Naive thymus-derived CD8-positive, alpha-beta T cell (primary cell): ENCODE results near the gene MIA. TPM values are rescaled to one million over a fixed set of nuclear protein-coding genes. Genes with fewer than 3 reads are reported as not detected.
"Not testable (repeated sequence)": the region's sequence is repeated elsewhere in the genome, so short reads cannot be mapped to it uniquely, and the experiment has no call there.

Experiments used
- ATAC-seq, 2 donors: fragments of 150-1000 bp; cut with Tn5 transposase in 1 of 2; sonication (Bioruptor Pico), chemical (Tn5 transposase) in 1 of 2; 1 replicate in 1 of 2; 2 replicates in 1 of 2; pipeline ENCODE4 v1.10.0; 2021; ENCODE audit warnings: mild to moderate bottlenecking in 2 of 2, moderate library complexity in 2 of 2
- POLR2A ChIA-PET: fragments of 350-600 bp; sonication (Branson Sonifier 250); formaldehyde crosslinking; loops from one replicate; lab custom pipeline; 2021; ENCODE audit warnings: antibody characterized with exemption; lab: Charles Lee
- DNase-seq, 10 donors: peaks; one replicate each; pipeline versions ENCODE4 v3.0.0 to v3.0.0-alpha.2; 2020 to 2022
- H3K27ac Mint-ChIP-seq, 10 donors: one replicate each; pipeline ENCODE4 v1.8.0; 2020 to 2022; ENCODE audit warnings: mild to moderate bottlenecking in 10 of 10, mixed read lengths in 10 of 10, moderate library complexity in 4 of 10, inconsistent platforms in 1 of 10
- H3K27me3 Mint-ChIP-seq, 5 donors: one replicate each; pipeline ENCODE4 v1.8.0; 2021 to 2022; ENCODE audit warnings: mixed read lengths in 5 of 5
- H3K36me3 Mint-ChIP-seq, 3 donors: one replicate each; pipeline ENCODE4 v1.8.0; 2020 to 2022; ENCODE audit warnings: mixed read lengths in 3 of 3, mild to moderate bottlenecking in 2 of 3, inconsistent platforms in 1 of 3
- H3K4me1 Mint-ChIP-seq, 4 donors: one replicate each; pipeline ENCODE4 v1.8.0; 2021 to 2022; ENCODE audit warnings: mixed read lengths in 4 of 4
- H3K4me3 Mint-ChIP-seq, 10 donors: one replicate each; pipeline ENCODE4 v1.8.0; 2020 to 2022; ENCODE audit warnings: mild to moderate bottlenecking in 10 of 10, mixed read lengths in 10 of 10, moderate library complexity in 6 of 10, inconsistent platforms in 1 of 10
- H3K9me3 Mint-ChIP-seq, 9 donors: one replicate each; pipeline ENCODE4 v1.8.0; 2020 to 2022; ENCODE audit warnings: mixed read lengths in 9 of 9, mild to moderate bottlenecking in 3 of 9, inconsistent platforms in 1 of 9, moderate library complexity in 1 of 9
- polyA plus RNA-seq, 3 donors: library from polyadenylated mRNA; unstranded; fragments of 300-500 nt; fragmentation: Illumina TruSeq; gene quantifications; one replicate each; pipeline ENCODE4 v1.2.3, GENCODE V29; 2021
- total RNA-seq, 8 experiments: library from RNA in 2 of 8; stranded (reverse) in 2 of 8; gene quantifications; one replicate each; pipeline ENCODE4 v1.2.3 and lab custom pipeline; 2021 to 2026

The MIA gene
- total and polyA plus RNA-seq, 5 experiments from 2014 or later, result 2.2 TPM; not detected in 4

DNA sequence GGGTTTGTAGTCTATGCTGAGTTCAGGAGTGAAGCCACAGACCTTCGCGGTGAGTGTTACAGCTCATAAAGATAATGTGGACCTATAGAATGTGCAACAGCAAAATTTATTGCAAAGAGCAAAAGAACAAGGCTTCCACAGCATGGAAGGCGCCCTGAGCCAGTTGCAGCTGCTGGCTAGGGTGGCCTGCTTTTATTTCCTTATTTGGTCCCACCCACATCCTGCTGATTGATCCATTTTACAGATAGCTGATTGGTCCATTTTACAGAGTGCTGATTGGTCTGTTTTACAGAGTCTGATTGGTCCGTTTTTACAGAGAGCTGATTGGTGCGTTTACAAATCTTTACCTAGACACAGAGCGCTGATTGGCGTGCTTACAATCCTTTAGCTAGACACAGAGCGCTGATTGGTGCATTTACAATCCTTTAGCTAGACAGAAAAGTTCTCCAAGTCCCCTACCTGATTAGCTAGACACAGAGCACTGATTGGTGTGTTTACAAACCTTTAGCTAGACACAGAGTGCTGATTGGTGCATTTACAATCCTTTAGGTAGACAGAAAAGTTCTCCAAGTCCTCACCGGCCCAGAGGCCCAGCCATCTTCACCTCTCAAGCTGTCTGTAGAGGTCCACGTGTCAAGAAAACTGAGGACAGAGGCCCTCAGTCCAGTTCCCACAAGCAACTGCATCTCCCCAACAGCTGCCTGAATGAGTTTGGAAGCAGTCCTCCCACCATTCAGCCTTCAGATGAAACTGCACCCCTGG, 4.0 kb upstream of the MIA start:
- Mint-ChIP-seq H3K27ac (peak overlapping the region; percentile 24 to 86 (median 51)), H3K4me3 (peak overlapping the region in 3 of 10 donors; percentile 16 to 41 (median 26)), H3K36me3 (peaks cover 3 to 17% (median 6%) of the 10 kb centered on the region in 3 donors), H3K4me1 (peaks cover 8 to 28% (median 14%) of the 10 kb centered on the region in 4 donors)
- ATAC-seq (peak; percentile 46 to 74), DNase-seq (peak in 2 of 10 donors; percentile 41 to 52)
- H3K27me3 Mint-ChIP-seq, H3K9me3 Mint-ChIP-seq: not testable (repeated sequence)
- POLR2A ChIA-PET, result interaction anchor here (0.5 to 1.6 kb wide), 6 partner anchors 11 to 373 kb away, joined by 3 to 5 read pairs (median 4); partner anchors contain the start of gene ACTMAP

GRCh38 chr19:40775632-40776022, 306 bp downstream of the MIA start:
- DNase-seq, result no peak
- peaks cover 0 to 2% (median 0%) of the 10 kb centered on the region in 5 donors for H3K27me3 Mint-ChIP-seq
- H3K9me3 Mint-ChIP-seq, result peaks cover 0 to 4% (median 0%) of the 10 kb centered on the region in 9 donors
- POLR2A ChIA-PET, result interaction anchor here (6.4 kb wide), 1 partner anchor 26 kb away, joined by 301 read pairs; the partner anchor contains the start of gene EGLN2
- peaks cover 21 to 48% (median 42%) of the 10 kb centered on the region in 4 donors for H3K4me1 Mint-ChIP-seq
- H3K27ac Mint-ChIP-seq, result peak overlapping the region in 4 of 10 donors; percentile 48 to 82 (median 66)
- no peak for ATAC-seq
- H3K4me3 Mint-ChIP-seq, result peak overlapping the region in 2 of 10 donors; percentile 11 to 44
- H3K36me3 Mint-ChIP-seq, result peaks cover 3 to 13% (median 6%) of the 10 kb centered on the region in 3 donors

GRCh38 chr19:40776364-40776763, 1.0 kb downstream of the MIA start:
- DNase-seq, result no peak
- Mint-ChIP-seq H3K27ac (peak overlapping the region in 7 of 10 donors; percentile 60 to 100 (median 97)), H3K4me1 (peaks cover 22 to 43% (median 41%) of the 10 kb centered on the region in 4 donors), H3K27me3 (peaks cover 0 to 2% (median 0%) of the 10 kb centered on the region in 5 donors), H3K36me3 (peaks cover 0 to 13% (median under 1%) of the 10 kb centered on the region in 3 donors), H3K4me3 (peak overlapping the region in 4 of 10 donors; percentile 19 to 96 (median 64)), H3K9me3 (no peaks in the 10 kb centered on the region)
- no peak for ATAC-seq
- POLR2A ChIA-PET, result interaction anchor here (2.8 to 6.4 kb wide), 5 partner anchors 11 to 60 kb away, joined by 18 to 301 read pairs (median 22); partner anchors contain the start of genes ACTMAP, COQ8B, EGLN2 and ITPKC

DNA sequence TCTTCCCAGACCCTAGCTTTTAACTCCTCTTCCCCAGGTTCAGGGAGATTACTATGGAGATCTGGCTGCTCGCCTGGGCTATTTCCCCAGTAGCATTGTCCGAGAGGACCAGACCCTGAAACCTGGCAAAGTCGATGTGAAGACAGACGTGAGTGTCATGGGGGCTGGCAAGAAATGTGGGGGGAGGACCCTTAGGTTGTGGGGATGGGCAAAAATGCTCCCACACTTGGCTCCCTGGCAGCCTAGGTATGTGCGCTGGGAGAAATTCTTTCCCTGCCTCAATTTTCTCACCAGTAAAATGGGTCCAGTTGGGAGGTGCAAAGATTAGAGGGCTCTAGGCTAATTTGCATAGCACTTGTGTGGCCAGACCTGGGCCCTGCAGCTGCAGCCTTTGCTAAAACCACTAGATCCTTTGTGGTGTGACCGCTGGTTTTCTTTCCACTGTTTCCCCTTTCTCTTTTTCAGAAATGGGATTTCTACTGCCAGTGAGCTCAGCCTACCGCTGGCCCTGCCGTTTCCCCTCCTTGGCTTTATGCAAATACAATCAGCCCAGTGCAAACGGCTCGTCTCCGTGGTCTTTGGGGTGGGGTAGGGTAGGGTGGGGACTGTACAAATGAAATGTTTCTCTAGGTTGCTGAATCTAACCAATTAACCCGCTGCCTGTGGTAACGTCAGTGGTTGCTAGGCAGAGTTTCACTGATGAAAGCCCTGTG, 1.8 kb downstream of the MIA start:
- POLR2A ChIA-PET, result interaction anchor here (0.6 to 6.4 kb wide), 21 partner anchors 9 to 573 kb away, joined by 3 to 301 read pairs (median 8); partner anchors contain the start of genes ACTMAP, COQ8B, EGLN2 and HNRNPUL1
- Mint-ChIP-seq H3K36me3 (peaks cover 0 to 19% (median 2%) of the 10 kb centered on the region in 3 donors), H3K4me1 (peaks cover 25 to 45% (median 41%) of the 10 kb centered on the region in 4 donors), H3K4me3 (peak overlapping the region; percentile 88 to 97 (median 94)), H3K27ac (peak overlapping the region; percentile 89 to 100 (median 98)), H3K9me3 (no peaks in the 10 kb centered on the region), H3K27me3 (peaks cover 0 to 2% (median 0%) of the 10 kb centered on the region in 5 donors)
- DNase-seq (peak; percentile 64 to 96 (median 90)), ATAC-seq (peak; percentile 61 to 72)

- Mint-ChIP-seq H3K4me1 (peaks cover 28 to 45% (median 42%) of the 10 kb centered on the region in 4 donors), H3K4me3 (peak overlapping the region; percentile 88 to 97 (median 94)), H3K27ac (peak overlapping the region; percentile 89 to 100 (median 98)), H3K36me3 (peaks cover 0 to 23% (median 5%) of the 10 kb centered on the region in 3 donors), H3K9me3 (no peaks in the 10 kb centered on the region), H3K27me3 (peaks cover 0 to 2% (median 0%) of the 10 kb centered on the region in 5 donors)
- ATAC-seq (no peak), DNase-seq (no peak)
- POLR2A ChIA-PET, result interaction anchor here (0.6 to 6.4 kb wide), 30 partner anchors 8 to 572 kb away, joined by 3 to 301 read pairs (median 5); partner anchors contain the start of genes ACTMAP, C19orf47, COQ8B and EGLN2
These were observed 2.3 kb downstream of the MIA start for GRCh38 chr19:40777645-40777936.

GRCh38 chr19:40777937-40778705, 2.8 kb downstream of the MIA start, which contains the start of gene RAB4B:
Gene RAB4B (plus strand): TSS chr19:40778247. CDS start chr19:40778376, 129 bp downstream.
- peaks cover 0 to 24% (median 5%) of the 10 kb centered on the region in 3 donors for H3K36me3 Mint-ChIP-seq
- DNase-seq (peak; percentile 99 to 100 (median 100)), ATAC-seq (peak; percentile 85 to 86)
- peaks cover 28 to 44% (median 42%) of the 10 kb centered on the region in 4 donors for H3K4me1 Mint-ChIP-seq
- H3K27ac Mint-ChIP-seq, result peak within 1 kb of the TSS; percentile 89 to 100 (median 98)
- H3K4me3 Mint-ChIP-seq, result peak within 1 kb of the TSS; percentile 88 to 97 (median 94)
- POLR2A ChIA-PET, result interaction anchor here (0.6 to 6.4 kb wide), 30 partner anchors 9 to 524 kb away, joined by 3 to 301 read pairs (median 6); partner anchors contain the start of genes ACTMAP, C19orf47, COQ8B and EGLN2
- H3K27me3 Mint-ChIP-seq, result peaks cover 0 to 2% (median 0%) of the 10 kb centered on the region in 5 donors
- H3K9me3 Mint-ChIP-seq, result no peaks in the 10 kb centered on the region

GRCh38 chr19:40778706-40779284, 3.5 kb downstream of the MIA start:
- Mint-ChIP-seq H3K4me1 (peaks cover 30 to 46% (median 43%) of the 10 kb centered on the region in 4 donors), H3K27me3 (peaks cover 0 to 2% (median 0%) of the 10 kb centered on the region in 5 donors), H3K27ac (peak overlapping the region; percentile 89 to 100 (median 98)), H3K9me3 (no peaks in the 10 kb centered on the region), H3K36me3 (peaks cover 0 to 28% (median 5%) of the 10 kb centered on the region in 3 donors), H3K4me3 (peak overlapping the region; percentile 88 to 97 (median 94))
- no peak for DNase-seq
- ATAC-seq, result no peak
- POLR2A ChIA-PET, result interaction anchor here (0.6 to 6.4 kb wide), 24 partner anchors 9 to 485 kb away, joined by 3 to 301 read pairs (median 8); partner anchors contain the start of genes ACTMAP, C19orf47, COQ8B and EGLN2

GRCh38 chr19:40780582-40780981, 5.3 kb downstream of the MIA start:
- POLR2A ChIA-PET, result interaction anchor here (6.4 kb wide), 1 partner anchor 21 kb away, joined by 301 read pairs; the partner anchor contains the start of gene EGLN2
- Mint-ChIP-seq H3K4me3 (peak overlapping the region in 2 of 10 donors; percentile 0 to 4), H3K27me3 (peaks cover 0 to 2% (median 0%) of the 10 kb centered on the region in 5 donors), H3K4me1 (peaks cover 31 to 45% (median 42%) of the 10 kb centered on the region in 4 donors), H3K27ac (peak overlapping the region in 8 of 10 donors; percentile 24 to 80 (median 66)), H3K36me3 (peaks cover 0 to 36% (median 5%) of the 10 kb centered on the region in 3 donors), H3K9me3 (no peaks in the 10 kb centered on the region)
- ATAC-seq (no peak), DNase-seq (no peak)

DNA sequence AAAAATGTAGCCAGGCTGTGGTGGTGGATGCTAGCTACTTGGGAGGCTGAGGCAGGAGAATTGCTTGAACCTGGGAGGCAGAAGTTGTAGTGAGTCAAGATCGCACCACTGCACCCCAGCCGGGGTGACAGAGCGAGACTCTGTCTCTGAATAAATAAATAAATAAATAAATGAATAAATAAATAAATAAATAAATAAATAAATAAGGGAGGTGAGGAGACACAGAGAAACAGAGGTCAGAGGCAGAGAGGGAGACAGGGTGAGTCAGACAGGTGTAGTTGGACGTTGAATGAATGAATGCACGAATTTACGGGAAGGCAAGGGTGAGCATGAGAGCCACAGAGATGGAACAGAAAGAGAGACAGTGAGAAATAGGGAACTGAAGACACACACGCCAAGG, 5.8 kb downstream of the MIA start:
- Mint-ChIP-seq H3K36me3 (peaks cover 0 to 36% (median 5%) of the 10 kb centered on the region in 3 donors), H3K27me3 (peaks cover 0 to 2% (median 0%) of the 10 kb centered on the region in 5 donors), H3K27ac (peak overlapping the region in 3 of 10 donors; percentile 35 to 58 (median 53)), H3K4me1 (peaks cover 31 to 44% (median 41%) of the 10 kb centered on the region in 4 donors), H3K9me3 (no peaks in the 10 kb centered on the region), H3K4me3 (no peak overlapping the region)
- DNase-seq, result no peak
- no peak for ATAC-seq
- POLR2A ChIA-PET, result interaction anchor here (0.7 to 1.2 kb wide), 2 partner anchors 12 to 42 kb away, joined by 4 to 5 read pairs; no protein-coding TSS in a partner anchor

- no peak overlapping the region for H3K27ac Mint-ChIP-seq
- ATAC-seq (no peak), DNase-seq (no peak)
- POLR2A ChIA-PET, result interaction anchor here (1.0 kb wide), 2 partner anchors 15 to 27 kb away, joined by 3 read pairs; partner anchors contain the start of gene EGLN2
- H3K4me1 Mint-ChIP-seq, result peaks cover 22 to 30% (median 23%) of the 10 kb centered on the region in 4 donors
- H3K9me3 Mint-ChIP-seq, result no peaks in the 10 kb centered on the region
- no peaks in the 10 kb centered on the region for H3K27me3 Mint-ChIP-seq
- peaks cover 0 to 49% (median 5%) of the 10 kb centered on the region in 3 donors for H3K36me3 Mint-ChIP-seq
- H3K4me3 Mint-ChIP-seq, result no peak overlapping the region
These were observed 8.4 kb downstream of the MIA start for GRCh38 chr19:40783711-40784110.
